HL-60/S4 treated with retinoic acid at 250 ng/mL for 4 days and 3 days (cell line): ENCODE results near the gene KDM4B.

ENCODE experiments used
- in situ Hi-C: fragments of 300-500 bp; cut with MboI; formaldehyde crosslinking; loops from 2 replicates; pipeline ENCODE4 v1.7.0; 2022; ENCODE audit warnings: low sequenced_read_pairs

Gene KDM4B

DNA sequence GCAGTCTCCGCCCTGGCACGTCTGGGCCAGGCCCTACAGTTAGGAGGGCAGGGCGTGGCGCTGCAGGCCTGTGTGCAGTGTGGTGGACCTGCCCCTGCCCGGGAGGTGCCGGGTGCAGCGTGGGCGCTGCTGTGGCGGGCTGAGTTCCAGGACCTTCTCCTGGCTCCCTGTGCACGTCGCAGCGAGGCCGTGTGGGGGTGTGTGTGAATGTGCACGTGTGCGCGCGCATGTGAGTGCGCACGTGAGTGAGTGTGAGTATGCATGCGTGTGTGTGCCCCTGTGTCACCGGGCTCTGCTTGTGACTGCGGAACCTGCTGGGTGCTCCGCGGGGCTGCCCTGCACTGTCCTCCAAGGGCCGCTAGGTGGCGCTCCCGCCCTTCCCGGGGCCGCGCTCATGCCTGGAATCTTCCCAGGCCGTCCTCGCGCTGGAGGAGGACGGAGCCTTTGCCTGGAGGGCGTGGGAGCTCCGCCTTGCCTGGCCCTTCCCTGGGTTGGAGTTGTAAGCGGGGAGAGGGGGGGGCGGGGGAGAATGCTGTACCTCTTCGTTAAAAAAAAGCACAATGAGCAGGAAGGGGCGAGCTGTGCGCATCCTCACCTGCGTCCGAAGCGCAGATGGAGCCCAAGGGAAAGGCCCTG, 79.3 kb downstream of the KDM4B start:
- in situ Hi-C loops, result no loop called here

DNA sequence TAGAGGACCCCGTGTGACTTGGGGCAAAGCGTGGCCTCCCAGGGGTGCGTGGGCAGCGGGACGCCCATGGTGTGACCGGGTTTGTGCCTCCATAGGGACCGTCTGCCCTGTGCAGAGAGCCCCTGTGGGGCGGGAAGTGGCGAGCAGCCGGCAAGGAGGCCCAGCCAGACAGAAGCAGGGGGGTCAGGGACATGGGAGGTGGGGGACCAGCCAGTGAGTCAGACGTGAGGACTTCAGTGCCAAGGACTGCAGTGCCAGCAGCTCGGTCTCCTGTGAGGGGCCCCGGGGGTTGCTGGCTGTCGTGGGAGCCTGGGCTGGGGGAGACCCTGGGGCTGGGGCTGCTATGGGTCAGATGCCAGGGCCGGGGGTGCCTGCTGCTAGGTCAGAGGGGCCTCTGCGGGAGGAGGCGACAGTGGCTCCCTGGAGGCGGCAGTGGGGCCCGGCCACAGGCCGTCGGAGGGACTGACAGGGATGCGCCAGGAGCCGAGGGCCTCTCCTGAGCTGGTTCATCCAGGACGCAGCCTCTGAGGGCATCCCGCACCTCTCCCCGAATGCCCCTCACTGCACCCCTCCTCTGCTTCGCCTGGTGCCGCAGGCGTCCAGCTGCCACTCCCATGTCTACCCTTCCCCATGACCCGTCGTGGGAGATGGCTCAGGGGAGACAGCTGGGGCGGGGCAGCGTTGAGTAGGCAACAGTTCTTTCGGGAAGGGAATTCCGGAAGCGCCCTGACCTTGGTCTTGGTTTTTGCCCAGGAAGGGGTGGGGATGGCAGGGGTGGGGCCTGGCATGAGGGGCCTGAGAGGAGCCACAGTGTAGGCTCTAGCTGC, 80.0 kb downstream of the KDM4B start:
- in situ Hi-C loops, result no loop called here

DNA sequence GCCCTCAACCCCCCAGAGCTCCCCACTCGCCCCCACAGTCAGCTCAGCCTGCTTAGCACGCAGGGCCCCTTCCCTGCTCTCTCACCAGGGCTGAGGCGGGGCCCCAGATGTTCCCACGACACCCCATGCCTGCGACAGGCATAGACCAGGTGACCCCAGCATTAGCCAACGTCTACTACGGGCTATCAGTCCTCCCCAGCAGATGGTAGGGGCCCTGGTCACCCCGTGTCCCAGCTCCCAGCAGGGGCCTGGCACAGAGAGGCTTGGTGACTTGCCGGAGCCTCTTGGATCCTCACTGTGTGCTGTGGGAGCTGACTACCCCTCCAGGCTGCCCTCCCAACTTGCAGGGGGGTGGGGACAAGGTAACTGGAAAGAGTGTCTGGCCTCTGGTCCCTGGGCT, 80.6 kb downstream of the KDM4B start:
- in situ Hi-C loops, result no loop called here

DNA sequence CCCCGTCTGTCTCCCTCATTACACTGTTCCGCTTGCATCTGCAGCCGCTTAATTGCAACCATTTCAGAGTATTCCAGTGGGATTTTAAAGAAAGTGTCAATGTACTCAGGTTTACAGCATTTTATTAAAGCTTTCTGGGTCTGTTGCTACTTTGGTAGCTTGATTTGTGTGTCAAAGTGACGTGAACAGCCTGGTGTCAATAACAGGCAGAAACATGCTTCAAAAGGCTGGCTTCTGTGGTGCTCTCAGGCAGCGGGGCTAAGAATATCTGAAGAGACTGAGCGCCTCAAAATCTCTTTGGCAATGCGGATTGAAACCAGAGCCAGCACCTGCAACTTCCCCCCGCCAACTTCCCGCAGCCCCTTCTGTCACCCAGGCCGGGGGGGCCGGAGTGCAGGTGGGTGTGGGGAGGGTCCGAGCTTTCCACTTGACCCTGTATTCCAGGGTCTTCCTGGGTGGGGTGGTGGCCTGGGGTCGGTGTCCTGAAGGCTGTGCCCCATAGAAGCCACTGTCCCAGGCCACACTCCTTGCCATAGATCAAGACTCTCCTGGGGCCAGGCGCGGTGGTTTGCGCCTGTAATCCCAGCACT, 81.2 kb downstream of the KDM4B start:
- in situ Hi-C loops, result no loop called here

DNA sequence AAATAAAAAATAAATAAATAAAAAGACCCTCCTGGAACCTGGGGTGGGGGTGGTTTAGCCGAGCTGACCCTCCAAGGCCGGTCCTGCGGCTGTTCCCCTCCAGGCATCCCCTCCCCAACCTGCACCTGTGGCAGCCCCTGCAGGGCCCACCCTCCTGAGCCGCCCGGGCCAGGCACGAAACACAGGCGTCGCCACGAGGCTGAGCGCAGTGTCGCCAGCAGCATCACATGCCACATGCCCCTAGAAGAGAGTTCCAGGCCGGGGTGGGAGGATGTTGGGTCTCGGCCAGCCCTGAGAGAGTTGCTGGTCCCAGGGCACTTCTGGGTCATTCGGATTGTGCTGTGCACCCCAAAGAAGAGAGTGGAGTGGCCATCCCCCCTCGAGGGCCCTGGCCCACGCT, 82.0 kb downstream of the KDM4B start:
- in situ Hi-C loops, result no loop called here

DNA sequence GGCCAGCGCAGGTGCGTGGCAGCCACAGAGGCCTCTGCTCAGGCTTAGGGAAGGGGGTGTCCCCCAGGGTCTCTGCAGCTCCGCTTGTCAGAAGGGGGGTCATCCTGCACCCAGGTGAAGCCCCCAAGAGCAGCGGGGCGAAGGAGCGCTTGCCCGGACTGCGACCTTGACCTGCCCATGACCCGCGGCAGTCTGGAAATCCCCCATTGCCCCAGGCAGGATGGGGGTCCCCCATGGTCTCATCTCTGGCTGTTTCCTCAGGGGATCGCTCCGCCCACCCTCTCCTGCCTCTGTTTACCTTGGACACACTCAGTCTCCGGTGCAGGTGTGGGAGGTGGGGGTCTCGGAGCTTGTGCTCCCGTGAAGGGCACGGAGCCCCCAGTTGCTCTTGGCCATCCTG, 82.7 kb downstream of the KDM4B start:
- in situ Hi-C loops, result no loop called here

DNA sequence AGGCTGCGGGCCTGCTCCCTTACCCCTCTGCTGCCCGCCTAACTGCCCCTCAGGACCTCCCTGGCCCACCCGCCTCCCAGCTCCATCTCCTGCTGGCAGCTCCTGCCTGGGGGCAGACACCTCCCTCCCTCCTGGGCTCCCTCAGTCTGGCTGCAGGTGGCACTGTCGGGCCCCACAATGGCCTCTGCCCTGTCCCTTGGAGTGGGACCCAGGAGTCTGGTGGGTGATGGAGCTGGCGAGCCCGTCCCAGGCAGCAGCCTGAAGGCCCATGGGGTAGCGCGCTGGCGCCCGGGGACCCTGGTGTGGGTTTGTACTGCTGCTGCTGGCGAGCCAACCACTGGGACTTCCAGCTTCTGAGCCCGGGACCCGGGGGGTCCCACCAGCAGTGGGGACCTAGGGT, 83.6 kb downstream of the KDM4B start:
- in situ Hi-C loops, result no loop called here

DNA sequence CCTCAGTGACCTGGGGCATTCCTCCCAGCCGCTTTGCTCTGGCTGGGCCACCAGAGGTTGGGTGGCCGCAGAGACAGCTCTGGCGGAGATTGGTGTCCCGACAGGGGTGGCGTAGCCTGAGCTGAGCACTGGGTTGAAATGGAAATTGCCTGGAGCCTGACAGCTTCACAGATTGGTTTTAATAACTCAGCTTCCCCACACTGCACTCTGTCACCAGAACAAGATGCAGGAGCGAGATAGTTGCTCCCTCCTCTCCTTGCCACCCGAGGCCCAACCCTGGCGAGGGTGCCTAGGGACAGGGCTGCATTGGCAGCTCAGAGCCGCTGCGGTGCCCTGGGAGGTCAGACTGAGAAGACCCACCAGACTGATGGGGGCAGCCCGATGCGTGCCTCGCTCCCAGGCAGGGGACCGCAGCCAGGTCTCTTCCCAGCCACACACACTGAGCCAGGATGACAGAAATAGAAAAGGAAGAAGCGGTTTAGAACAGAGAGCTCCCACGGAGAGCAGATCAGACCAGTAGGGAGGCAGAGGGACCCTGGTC, 84.1 kb downstream of the KDM4B start:
- in situ Hi-C loops, result no loop called here

DNA sequence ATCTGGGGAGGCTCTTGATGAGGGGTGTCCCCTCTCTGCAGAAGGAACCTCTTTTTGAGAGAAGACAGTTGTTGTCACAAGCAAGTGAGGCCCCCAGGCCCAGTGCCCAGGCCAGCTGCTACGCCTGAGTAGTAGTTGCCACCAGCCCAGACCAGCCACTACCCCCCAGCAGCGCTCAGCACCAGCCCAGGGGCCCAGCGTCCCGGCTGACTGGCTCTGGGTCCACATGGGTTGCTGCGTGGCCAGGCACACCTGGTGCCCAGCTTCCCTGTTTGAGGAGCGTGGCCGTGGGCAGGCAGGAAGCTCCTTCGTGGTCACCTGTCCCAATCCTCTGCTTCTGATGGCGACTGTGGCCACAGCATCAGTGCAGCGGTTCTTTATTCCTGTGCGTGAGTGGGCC, 84.7 kb downstream of the KDM4B start:
- in situ Hi-C loops, result no loop called here

DNA sequence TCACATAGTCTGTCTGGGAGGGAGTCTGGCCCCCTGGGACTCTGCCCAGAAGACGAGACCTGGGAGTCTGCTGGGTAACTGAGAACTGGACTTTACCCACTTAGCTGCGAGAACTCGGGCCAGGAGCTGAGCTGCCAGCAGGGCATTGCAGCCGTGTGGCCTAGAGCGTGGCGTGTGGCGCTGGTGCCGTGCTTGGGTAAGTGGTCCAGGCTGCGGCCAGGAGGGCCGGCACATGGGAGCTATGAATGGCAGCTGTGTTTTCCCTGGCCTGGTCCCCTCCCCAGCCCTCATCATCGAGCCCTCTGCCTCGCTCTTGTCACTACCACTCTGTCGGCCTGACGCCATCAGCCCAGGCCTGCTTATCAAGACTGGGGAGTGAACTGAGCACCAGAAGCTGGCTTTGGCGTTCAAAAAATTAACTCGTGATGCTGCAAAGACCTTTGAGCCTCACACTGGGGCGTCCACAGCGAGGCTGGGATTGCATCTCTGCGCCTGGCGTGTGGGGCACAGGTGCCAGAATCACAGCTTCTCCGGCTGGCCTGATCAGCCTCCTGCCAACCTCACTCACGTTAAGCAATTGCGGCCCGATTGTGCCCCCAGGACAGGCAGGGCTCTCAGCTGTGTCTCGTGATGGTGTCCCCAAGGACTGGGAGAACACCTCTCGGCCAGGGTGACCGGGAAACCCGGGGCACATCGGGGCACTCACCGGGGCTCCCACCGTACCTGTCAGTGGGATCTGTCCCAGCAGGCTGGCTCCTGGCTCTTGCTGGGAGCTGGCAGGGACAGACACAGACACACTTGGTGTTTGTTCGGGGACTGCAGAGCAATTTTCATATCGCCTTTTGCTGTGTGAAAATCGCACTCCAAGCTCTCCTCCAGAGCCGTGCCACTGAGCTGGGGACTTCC, 85.9 kb downstream of the KDM4B start:
- in situ Hi-C loops, result no loop called here

DNA sequence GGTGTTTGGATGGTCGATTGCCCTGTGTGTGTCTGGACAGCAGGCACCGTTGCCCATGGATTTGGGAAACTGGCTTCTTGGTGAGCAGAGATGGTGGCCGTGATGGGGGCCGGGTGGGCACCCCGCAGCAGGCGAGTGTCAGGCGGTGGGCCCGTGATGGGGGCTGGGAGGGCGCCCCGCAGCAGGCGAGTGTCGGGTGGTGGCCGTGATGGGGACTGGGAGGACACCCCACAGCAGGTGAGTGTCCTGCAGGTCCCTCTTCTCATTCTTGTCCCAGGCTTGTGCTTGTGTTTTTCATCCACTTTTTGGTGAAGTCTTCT, 86.5 kb downstream of the KDM4B start:
- in situ Hi-C loops, result no loop called here

DNA sequence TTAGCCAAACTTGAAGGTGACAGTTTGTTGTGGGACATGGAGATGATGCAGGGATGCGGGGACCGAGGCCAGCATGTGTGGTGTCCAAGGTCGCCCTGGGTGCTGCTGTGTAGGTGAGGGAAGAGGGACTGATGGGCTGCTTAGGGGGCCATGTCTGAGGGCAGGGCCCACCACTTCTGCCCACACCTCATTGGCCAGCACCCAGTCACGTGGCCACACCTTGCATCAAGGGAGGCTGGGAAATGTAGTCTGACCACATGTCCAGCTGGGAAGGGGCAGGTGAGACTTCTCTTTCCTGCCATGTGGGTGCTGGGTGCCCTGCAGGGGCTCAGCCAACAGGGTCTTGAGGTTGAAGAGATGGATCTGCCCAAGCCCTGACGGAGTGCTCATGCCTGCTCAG, 88.9 kb downstream of the KDM4B start:
- in situ Hi-C loops, result no loop called here

DNA sequence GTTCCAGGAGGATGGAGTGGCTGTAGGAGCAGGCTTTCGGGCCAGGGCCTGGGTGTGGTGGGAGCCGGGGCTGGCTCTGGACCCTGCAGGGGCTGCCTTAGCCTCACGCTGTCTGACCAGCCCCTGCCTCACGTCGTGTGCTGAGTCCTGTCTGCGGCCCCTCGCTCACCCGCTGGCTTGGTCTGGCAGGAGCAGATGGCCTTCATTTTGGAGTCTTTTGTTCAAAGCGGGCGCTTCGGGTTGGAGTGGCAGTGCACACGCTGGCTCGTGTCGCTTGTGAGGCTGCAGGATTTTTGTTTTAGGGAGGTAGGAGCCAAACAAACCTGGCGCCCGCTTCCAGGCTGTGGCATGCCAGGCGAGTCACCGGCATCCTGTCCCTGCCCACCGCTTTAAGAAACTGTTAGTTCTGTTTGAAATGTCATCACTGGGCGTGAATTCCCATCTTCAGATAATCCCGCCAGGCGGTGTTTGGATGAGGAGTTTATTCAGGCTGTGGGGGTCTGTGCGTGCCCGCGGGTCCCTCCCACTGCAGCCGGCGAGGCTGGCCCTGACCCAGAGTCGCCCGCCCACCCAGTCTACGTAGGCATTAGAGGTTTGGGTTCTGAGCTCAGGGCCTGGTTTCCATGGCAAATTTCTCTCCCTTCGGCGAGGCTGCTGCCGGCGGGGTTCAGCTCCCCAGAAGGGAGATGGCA, 89.8 kb downstream of the KDM4B start:
- in situ Hi-C loops, result no loop called here

DNA sequence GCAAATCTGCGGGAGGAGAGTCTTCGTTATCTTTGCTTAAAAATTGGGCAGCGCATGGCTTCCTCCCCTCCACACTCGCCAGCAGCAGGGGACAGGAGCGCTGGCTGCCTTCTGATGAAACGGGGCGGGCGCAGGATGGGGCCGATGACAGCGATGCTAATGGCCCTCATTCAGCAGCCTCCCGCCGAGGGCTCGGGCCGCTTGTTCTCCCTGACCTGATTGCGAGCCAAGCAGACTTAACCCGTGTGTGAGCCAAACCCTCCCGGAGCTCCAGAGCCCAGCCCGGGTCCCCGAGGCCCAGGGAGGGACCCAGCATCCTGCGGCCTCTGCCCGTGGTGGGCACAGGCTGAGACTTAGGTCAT, 90.3 kb downstream of the KDM4B start:
- in situ Hi-C loops, result no loop called here

DNA sequence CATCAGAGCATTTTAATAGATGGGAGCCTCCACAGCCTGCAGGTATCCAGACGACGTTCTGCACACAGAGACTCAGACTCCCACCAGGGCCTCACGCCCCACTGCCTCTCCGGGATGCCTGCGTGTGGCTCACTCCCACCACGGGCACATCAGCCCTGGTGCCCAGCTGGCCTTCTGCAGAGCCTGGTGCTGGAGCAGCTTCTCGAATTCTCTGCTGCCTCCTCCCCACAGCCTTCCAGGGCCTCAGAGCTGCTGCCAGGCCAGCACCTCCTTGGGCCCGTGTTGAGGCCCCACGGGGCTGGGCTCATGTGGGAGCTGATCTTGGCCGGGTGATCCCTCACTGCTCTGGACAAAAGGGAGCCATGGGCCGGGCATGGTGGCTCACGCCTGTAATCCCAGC, 90.9 kb downstream of the KDM4B start:
- in situ Hi-C loops, result no loop called here

DNA sequence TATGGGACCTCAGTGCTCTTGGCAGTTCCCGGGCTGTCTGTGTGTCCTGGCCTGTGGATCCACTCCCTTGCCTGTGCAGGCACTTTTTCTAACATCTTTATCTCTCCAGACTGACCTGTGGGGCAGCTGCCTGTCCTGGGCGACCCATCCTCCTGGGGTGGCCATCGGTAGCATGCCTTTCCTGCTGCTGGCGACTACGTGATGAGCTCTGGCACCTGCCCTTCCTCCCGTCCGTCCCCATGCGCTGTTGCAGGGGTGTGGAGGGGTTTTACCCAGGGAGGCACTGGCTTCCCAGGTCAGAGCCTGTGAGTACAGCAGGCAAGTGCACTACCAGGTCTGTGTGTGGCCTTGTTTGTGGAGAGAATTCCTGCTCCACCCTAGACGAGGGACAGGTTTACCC, 93.3 kb downstream of the KDM4B start:
- in situ Hi-C loops, result no loop called here

DNA sequence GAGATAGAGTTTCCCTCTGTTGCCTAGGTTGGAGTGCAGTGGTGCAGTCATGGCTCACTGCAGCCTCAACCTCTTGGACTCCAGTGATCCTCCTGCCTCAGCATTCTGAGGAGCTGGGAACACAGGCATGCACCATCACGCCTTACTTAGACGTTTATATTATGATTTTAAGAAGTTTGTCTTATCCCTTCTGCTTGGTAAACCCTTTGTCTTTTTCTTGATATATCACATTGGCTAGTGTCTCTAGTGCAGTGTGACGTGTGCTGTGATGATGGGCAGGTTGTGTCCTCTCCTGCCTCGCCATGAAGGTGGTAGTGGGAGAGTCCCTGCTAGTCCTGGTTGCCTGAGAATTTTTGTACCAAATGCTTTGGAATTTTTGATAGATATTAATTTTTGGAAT, 93.9 kb downstream of the KDM4B start:
- in situ Hi-C loops, result no loop called here

DNA sequence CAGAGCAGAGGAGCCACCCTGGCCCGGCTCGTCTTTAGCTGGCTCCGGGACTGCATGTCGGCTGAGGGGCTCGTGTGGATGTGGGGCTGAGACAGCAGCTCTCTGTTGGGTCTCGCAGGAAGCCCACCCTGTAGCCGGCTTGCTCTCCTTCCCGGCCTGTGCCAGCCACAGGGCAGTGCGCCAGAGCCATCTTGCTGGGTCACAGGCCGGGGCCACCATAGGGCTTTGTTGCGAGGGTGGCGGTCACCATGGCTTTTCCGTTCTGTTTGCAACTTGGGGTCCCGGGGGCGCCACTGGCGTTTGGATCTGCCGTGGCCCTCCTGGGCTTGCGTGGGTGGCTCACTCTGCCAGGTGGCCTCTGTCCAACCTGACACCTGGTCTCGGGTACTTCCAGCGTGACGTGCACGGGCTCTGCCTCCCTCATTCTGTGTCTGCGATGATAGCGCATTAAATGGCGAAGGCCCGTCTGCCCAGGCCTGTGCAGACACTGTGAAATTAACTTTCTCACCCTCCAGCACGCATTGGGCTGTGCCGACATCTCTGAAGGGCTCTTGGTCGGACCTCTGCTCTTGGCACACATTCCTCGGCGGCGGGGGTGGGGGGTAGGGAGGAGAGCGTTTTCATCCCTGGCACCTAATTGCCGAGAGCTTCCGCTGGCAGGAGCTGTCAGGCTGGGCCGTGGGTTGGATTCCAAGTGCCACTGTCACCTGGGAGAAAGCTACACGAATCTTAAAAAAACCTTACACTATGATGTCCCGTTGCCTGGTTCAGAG, 95.1 kb downstream of the KDM4B start:
- in situ Hi-C loops, result no loop called here

DNA sequence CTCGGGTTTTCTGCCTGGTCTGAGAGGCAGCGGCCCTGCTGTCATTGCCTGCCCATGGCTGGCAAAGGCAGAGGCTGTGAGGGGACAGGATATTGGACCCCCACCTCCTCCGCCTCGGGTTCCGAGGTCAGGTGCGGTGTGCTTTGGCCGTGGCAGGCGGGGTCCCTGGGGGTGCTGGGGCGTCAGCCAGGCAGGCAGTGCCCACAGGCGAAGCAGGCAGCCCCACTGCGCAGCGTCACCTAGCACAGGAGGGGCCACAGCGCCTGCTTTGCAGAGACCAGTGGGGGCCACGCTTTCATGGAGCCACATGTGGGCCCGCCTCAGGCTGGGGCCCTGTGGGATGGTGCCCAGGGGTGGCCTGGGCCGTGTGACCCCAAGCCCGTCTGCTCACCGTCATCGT, 96.0 kb downstream of the KDM4B start:
- in situ Hi-C loops, result no loop called here

DNA sequence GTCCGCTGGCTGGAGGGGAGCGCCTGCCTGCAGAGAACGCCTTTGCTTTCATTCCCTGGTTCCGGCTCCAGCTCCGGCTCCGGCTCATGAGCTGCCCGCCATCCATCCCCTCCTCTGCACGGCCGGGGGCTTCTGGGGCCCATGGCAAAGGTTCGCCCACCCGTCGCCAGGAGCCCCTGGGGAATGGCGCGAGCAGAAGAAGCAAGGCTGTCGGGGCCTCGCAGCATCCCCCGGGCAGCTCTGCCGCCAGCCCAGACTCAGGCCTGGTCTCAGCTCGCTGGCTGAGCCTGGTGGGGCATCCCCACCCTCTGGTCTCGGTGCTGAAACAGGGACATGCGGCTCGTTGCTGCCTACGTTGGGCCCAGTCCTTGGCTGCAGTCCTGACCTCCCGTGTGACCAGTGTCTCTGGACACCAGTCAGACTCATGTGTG, 96.8 kb downstream of the KDM4B start:
- in situ Hi-C loops, result no loop called here
